Psoas muscle (tissue), 8 donors: Measurements from ENCODE around the gene UQCR11. TPM values are rescaled to one million over a fixed set of nuclear protein-coding genes. Genes with fewer than 3 reads are reported as not detected.

Experiments used
- ATAC-seq, 4 donors: fragments of 200-7000 bp; cut with Tn5 transposase; one replicate each; pipeline ENCODE4 v1.9.1; 2020; ENCODE audit warnings: moderate library complexity in 3 of 4, mild to moderate bottlenecking in 2 of 4
- DNase-seq, 2 donors: peaks; one replicate each; pipeline ENCODE4 v3.0.0-alpha.2; 2020
- H3K27ac ChIP-seq: fragments of 200-600 bp; one replicate; pipeline ENCODE4 v1.8.0; 2022
- H3K27me3 ChIP-seq, 3 donors: fragments of 200-600 bp in 1 of 3; one replicate each; pipeline versions ENCODE4 v1.6.1 to v1.8.0; 2013 to 2022; ENCODE audit warnings: low read length in 2 of 3, mild to moderate bottlenecking in 2 of 3, moderate library complexity in 1 of 3; ENCODE audit not compliant: insufficient read depth in 3 of 3
- H3K36me3 ChIP-seq, 2 donors: fragments of 200-600 bp in 1 of 2; one replicate each; pipeline versions ENCODE4 v1.6.1 to v1.8.0; 2013 to 2022; ENCODE audit warnings: low read depth in 1 of 2, mild to moderate bottlenecking in 1 of 2, moderate library complexity in 1 of 2; ENCODE audit not compliant: insufficient read depth in 1 of 2
- H3K4me1 ChIP-seq: fragments of 200-600 bp; one replicate; pipeline ENCODE4 v1.8.0; 2022
- H3K4me3 ChIP-seq: fragments of 200-600 bp; one replicate; pipeline ENCODE4 v1.8.0; 2022; ENCODE audit warnings: mild to moderate bottlenecking
- H3K9me3 ChIP-seq: fragments of 200-600 bp; one replicate; pipeline ENCODE4 v1.8.0; 2022
- WGBS, 3 donors: extraction: QIAGEN DNeasy Blood & Tissue Kit; methylation state at CpG; one replicate each; pipeline versions ENCODE4 v1.1.6 to v1.1.7; 2013; 5-methylcytosine and 5-hydroxymethylcytosine counted together
- intact Hi-C, 2 donors: fragments of 100-400 bp; cut with DNase I; formaldehyde crosslinking; loops; one replicate each; pipeline versions ENCODE4 v1.11.0 to v1.14.2; 2022
- polyA plus RNA-seq, 3 donors: library from polyadenylated mRNA; stranded (reverse); fragments of 200-250 nt; gene quantifications; one replicate each; pipeline ENCODE4 v1.2.3, GENCODE V29; 2013
- total RNA-seq, 4 donors: library from RNA; stranded (reverse); fragmentation: NEBNext Ultra II Directional in 2 of 4; extraction: Animal tissue kit (Norgen Biotek cat#: 25700) in 2 of 4; gene quantifications; one replicate each; pipeline versions ENCODE4 v1.2.1 to v1.2.4, GENCODE V29; 2021 to 2023
- TF ChIP-seq, protein P1 (sequence below): fragments of 200-600 bp; IDR thresholded peaks from one replicate; pipeline ENCODE4 v1.8.0; 2022; ENCODE audit warnings: antibody characterized with exemption
- donor health status: healthy with polysubstance abuse.
- donor health status: DM: no; HTN: no; CAD: no; lungs with moderate emphysema.
- donor health status: Bipolar disorder and iron deficiency.
- donor health status: healthy.
- donor health status: DM: yes; HTN: yes; CAD: no.
- donor health status: DM: no; HTN: no; CAD: no.
- donor health status: DM: no; HTN: no; CAD: no.
- donor health status: DM: yes; HTN: yes; CAD: no.

The UQCR11 gene
- total and polyA plus RNA-seq, 7 donors, result 320 to 534 (median 408) TPM

DNA sequence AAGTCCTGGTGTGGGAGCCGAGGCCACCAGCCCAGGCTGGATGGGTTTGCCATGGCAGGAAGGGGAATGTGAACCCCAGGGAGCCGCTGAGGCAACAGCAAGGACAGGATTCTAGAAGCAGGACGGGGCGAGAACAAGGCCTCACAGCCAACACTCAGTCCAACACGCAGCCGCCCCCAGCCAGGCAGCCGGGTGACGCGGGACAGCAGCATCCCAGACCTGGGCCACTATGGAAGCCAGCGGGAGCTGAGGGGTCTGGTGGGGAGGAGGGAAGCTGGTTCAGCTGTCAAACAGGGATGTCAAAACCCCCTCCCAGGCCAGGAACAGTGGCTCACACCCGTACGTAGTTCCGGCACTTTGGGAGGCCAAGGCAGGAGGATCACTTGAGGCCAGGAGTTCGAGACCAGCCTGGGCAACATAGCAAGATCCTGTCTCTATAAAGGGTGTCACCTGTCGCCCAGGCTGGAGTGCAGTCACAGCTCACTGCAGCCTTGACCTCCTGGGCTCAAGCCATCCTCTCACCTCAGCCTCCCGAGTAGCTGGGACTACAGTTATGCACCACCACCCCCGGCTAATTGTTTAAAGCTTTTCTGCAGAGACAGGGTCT lies 43.9 kb downstream of the UQCR11 start:
- WGBS, 3 donors, result 80 to 85% (median 85%) methylated on average over 17 of the region's 17 CpGs
- TF ChIP-seq, protein P1, sequence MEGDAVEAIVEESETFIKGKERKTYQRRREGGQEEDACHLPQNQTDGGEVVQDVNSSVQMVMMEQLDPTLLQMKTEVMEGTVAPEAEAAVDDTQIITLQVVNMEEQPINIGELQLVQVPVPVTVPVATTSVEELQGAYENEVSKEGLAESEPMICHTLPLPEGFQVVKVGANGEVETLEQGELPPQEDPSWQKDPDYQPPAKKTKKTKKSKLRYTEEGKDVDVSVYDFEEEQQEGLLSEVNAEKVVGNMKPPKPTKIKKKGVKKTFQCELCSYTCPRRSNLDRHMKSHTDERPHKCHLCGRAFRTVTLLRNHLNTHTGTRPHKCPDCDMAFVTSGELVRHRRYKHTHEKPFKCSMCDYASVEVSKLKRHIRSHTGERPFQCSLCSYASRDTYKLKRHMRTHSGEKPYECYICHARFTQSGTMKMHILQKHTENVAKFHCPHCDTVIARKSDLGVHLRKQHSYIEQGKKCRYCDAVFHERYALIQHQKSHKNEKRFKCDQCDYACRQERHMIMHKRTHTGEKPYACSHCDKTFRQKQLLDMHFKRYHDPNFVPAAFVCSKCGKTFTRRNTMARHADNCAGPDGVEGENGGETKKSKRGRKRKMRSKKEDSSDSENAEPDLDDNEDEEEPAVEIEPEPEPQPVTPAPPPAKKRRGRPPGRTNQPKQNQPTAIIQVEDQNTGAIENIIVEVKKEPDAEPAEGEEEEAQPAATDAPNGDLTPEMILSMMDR, result no peak
- ATAC-seq, result no peak

DNA sequence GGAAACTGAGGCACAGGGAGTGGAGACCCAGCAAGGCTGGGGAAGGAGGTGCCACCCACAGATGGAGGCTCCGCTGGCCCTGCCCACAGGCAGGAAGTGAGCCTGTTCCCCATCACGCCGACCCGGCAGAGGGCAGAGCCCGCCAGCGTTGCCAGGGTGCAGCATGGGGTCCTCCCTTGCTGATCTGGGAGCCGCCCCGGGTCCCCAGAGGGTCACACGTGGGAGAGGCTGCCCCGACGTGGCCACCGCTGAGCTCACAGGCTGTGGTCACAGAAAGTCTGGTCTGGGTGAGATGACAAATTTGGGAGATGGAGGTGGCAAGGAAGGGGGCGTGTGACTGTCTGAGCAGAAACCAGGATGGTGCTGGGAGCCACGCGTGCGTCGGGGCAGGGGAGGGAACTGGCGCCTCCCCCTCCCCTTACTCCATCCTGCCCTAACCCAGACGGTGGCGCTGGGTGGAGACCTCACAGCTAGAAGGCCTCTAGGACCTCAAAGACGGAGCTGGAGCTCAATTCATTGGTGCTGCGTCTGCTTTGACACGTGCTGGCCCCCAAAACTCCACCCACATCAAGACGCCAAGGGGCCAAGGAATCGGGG lies 44.9 kb downstream of the UQCR11 start:
- no peak overlapping the region for H3K4me3 ChIP-seq
- WGBS, 3 donors, result 62 to 66% (median 66%) methylated on average over 25 of the region's 25 CpGs
- no peak for DNase-seq
- no peak for ATAC-seq
- H3K27me3 ChIP-seq, result no peaks in the 10 kb centered on the region
- TF ChIP-seq, protein P1, result no peak
- H3K36me3 ChIP-seq, result no peaks in the 10 kb centered on the region
- H3K4me1 ChIP-seq, result no peaks in the 10 kb centered on the region
- H3K9me3 ChIP-seq, result no peaks in the 10 kb centered on the region
- H3K27ac ChIP-seq, result no peak overlapping the region
- intact Hi-C loops, result no loop called here

More for the DNA sequence above, 43.9 kb downstream of the UQCR11 start:
- no peak overlapping the region for H3K27ac ChIP-seq
- intact Hi-C loops, result no loop called here
- H3K4me1 ChIP-seq, result no peaks in the 10 kb centered on the region
- peaks cover 0 to 3% (median 2%) of the 10 kb centered on the region in 3 donors for H3K27me3 ChIP-seq
- H3K4me3 ChIP-seq, result no peak overlapping the region
- no peak for DNase-seq
- no peaks in the 10 kb centered on the region for H3K9me3 ChIP-seq
- no peaks in the 10 kb centered on the region for H3K36me3 ChIP-seq

DNA sequence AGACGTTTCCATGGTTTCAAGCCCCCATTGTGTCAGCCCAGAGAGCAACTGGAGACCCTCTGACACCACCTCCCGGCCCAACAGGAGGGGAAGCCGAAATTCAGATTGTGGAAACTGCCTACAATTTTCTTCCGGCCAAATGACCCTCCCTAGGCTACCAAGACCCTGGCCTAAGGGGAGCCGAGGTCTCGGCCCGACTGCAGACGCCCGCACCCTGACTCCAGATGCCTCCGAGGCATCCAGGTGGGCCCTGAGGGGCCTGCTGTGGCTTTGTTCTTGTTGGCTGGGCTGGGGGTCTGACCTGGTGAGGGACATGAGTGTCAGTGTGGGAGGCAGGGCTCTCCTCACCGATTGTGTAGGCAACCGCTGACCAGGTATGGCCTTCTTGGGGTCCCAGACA lies 46.7 kb downstream of the UQCR11 start:
- Histone ChIP-seq H3K36me3 (no peaks in the 10 kb centered on the region), H3K27me3 (no peaks in the 10 kb centered on the region), H3K27ac (no peak overlapping the region), H3K4me1 (no peaks in the 10 kb centered on the region), H3K4me3 (no peak overlapping the region), H3K9me3 (no peaks in the 10 kb centered on the region)
- TF ChIP-seq, protein P1, result no peak
- DNase-seq, result no peak
- no peak for ATAC-seq
- intact Hi-C loops, result no loop called here
- WGBS, 3 donors, result 81 to 85% (median 82%) methylated on average over 12 of the region's 12 CpGs

DNA sequence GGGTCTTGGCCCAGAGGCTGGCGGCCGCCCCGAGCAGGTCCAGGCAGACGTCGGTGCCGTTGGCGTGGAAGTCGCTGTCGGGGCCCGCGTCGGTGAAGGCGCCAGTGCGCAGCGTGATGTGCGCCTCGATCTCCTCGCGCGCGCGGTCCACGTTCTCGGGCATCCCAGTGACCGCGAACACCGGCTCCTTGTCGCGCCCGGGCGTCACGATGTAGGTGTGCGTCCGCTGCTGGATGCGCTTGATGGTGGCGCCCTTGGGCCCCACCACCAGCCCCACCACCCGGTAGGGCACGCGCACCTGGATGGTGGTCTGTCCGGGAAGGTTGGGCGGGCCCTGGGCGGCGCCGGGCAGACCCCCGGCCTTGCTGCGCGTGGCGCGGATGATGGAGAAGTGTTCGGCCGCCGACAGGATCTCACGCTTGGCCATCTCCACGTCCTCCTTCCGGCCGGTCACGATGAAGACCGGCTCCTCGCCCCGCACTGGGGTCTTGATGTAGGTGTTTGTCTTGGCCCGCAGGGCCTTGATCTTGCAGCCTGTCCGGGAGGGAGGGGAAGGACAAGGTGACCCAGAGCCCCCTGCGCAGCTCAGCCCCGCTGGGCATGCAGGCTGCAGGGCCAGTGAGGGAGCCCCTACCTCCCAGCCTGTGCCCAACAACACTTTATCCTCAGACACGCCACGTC lies 48.7 kb downstream of the UQCR11 start:
- intact Hi-C loops, result no loop called here
- no peak for DNase-seq
- no peak overlapping the region for H3K27ac ChIP-seq
- TF ChIP-seq, protein P1, result no peak
- no peaks in the 10 kb centered on the region for H3K36me3 ChIP-seq
- no peaks in the 10 kb centered on the region for H3K4me1 ChIP-seq
- no peaks in the 10 kb centered on the region for H3K9me3 ChIP-seq
- ATAC-seq, result no peak
- WGBS, 3 donors, result 97% methylated on average over 62 to 66 of the region's 66 CpGs
- no peaks in the 10 kb centered on the region for H3K27me3 ChIP-seq
- H3K4me3 ChIP-seq, result no peak overlapping the region
